GM12878 (cell line): ENCODE results near the gene PRKCB. TPM values are rescaled to one million over a fixed set of nuclear protein-coding genes. Genes with fewer than 3 reads are reported as not detected.

Source experiments
- ATAC-seq: fragments of 200-7000 bp; cut with Tn5 transposase; 3 replicates; pipeline ENCODE4 v1.9.1; 2020; ENCODE audit warnings: mild to moderate bottlenecking, moderate library complexity
- BruUV-seq: library from RNA; stranded (reverse); fragments of 400-500 nt; replicated peaks from 2 replicates; lab custom pipeline; 2021; lab: Mats Ljungman, UMichigan
- CTCF ChIA-PET: fragments of 300-600 bp; sonication (Branson Sonifier 250); formaldehyde crosslinking; extraction: SDS; loops from one replicate; lab custom pipeline; 2021; ENCODE audit warnings: inconsistent platforms; lab: Yijun Ruan, JAX
- POLR2A ChIA-PET: fragments of 350-600 bp; formaldehyde crosslinking; extraction: SDS; loops from one replicate; lab custom pipeline; 2021; ENCODE audit warnings: inconsistent platforms; lab: Charles Lee
- RAD21 ChIA-PET: fragments of 300-600 bp; sonication (Branson Sonifier 250); formaldehyde crosslinking; loops from one replicate; lab custom pipeline; 2023; ENCODE audit warnings: antibody characterized with exemption; ENCODE audit not compliant: unreplicated experiment; lab: Charles Lee
- SMC1A ChIA-PET: fragments of 300-600 bp; sonication (Branson Sonifier 250); formaldehyde crosslinking; loops from one replicate; lab custom pipeline; 2023; ENCODE audit not compliant: unreplicated experiment, uncharacterized antibody; lab: Charles Lee
- DNase-seq: peaks from one replicate; pipeline ENCODE4 v3.0.0-alpha.2; 2011; ENCODE audit warnings: low read depth, low spot score
- FAIRE-seq: peaks from 3 replicates; lab custom pipeline; 2011; peaks lifted over from hg19 to GRCh38; lab: Jason Lieb, UNC
- H2AFZ ChIP-seq: 2 replicates; pipeline ENCODE4 v1.6.0; 2011; ENCODE audit warnings: low read depth, low read length, control low read depth; ENCODE audit not compliant: control insufficient read depth
- H3K27ac ChIP-seq: 2 replicates; pipeline ENCODE4 v1.5.1; 2011; ENCODE audit warnings: control low read depth; ENCODE audit not compliant: control insufficient read depth, insufficient read depth
- H3K27me3 ChIP-seq, 2 experiments: replicated peaks in 1 of 2; 2 replicates each; pipeline versions ENCODE4 v1.6.0 to v1.6.1; 2011; ENCODE audit warnings: low read length in 1 of 2; ENCODE audit not compliant: control insufficient read depth in 2 of 2, insufficient read depth in 2 of 2
- H3K36me3 ChIP-seq, 2 experiments: 2 replicates each; pipeline ENCODE4 v1.5.1; 2011; ENCODE audit warnings: low read length in 1 of 2; ENCODE audit not compliant: control insufficient read depth in 2 of 2, insufficient read depth in 2 of 2
- H3K4me1 ChIP-seq: 2 replicates; pipeline ENCODE4 v1.6.1; 2011; ENCODE audit warnings: mild to moderate bottlenecking, low read length, moderate library complexity, mixed read lengths; ENCODE audit not compliant: control insufficient read depth, insufficient read depth
- H3K4me2 ChIP-seq: 2 replicates; pipeline ENCODE4 v1.6.0; 2011; ENCODE audit warnings: control low read depth; ENCODE audit not compliant: control insufficient read depth, insufficient read depth
- H3K4me3 ChIP-seq: fragments of 200-600 bp; sonication (generic); 2 replicates; pipeline ENCODE4 v1.5.1; 2016
- H3K79me2 ChIP-seq: 2 replicates; pipeline ENCODE4 v1.6.0; 2011; ENCODE audit warnings: low read length; ENCODE audit not compliant: control insufficient read depth, insufficient read depth
- H3K9ac ChIP-seq: 2 replicates; pipeline ENCODE4 v1.8.0; 2011; ENCODE audit warnings: low read length, control low read depth, mixed read lengths; ENCODE audit not compliant: control insufficient read depth, insufficient read depth
- H3K9me3 ChIP-seq: replicated peaks from 3 replicates; pipeline ENCODE4 v1.5.1; 2011; ENCODE audit warnings: mild to moderate bottlenecking, low read length; ENCODE audit not compliant: control insufficient read depth, insufficient read depth
- H4K20me1 ChIP-seq: 2 replicates; pipeline ENCODE4 v1.6.0; 2011; ENCODE audit not compliant: control insufficient read depth, insufficient read depth
- CHD1 ChIP-seq: IDR thresholded peaks from 2 replicates; pipeline ENCODE4 v1.6.1; 2012; ENCODE audit warnings: low read depth, low read length, improper control_type of control experiment
- FOXK2 ChIP-seq: fragments of 450-650 bp; IDR thresholded peaks from 2 replicates; pipeline ENCODE4 v1.6.1; 2017; ENCODE audit warnings: mild to moderate bottlenecking, moderate library complexity
- KDM1A ChIP-seq: fragments of 200-600 bp; sonication (generic); IDR thresholded peaks from 2 replicates; pipeline ENCODE4 v1.6.1; 2016; ENCODE audit warnings: borderline replicate concordance
- PRDM15 ChIP-seq: fragments of 450-650 bp; formaldehyde crosslinking; IDR thresholded peaks from 2 replicates; pipeline ENCODE4 v1.4.0; 2020; ENCODE audit warnings: mild to moderate bottlenecking, moderate library complexity
- RAD51 ChIP-seq: fragments of 450-650 bp; IDR thresholded peaks from 2 replicates; pipeline ENCODE4 v1.6.1; 2016; ENCODE audit warnings: moderate library complexity, mild to moderate bottlenecking, inconsistent platforms
- RUNX3 ChIP-seq: IDR thresholded peaks from 2 replicates; pipeline ENCODE4 v1.6.1; 2012; ENCODE audit warnings: low read length, inconsistent platforms
- SIN3A ChIP-seq: IDR thresholded peaks from 2 replicates; pipeline ENCODE4 v1.6.1; 2012; ENCODE audit warnings: low read depth, low read length, improper control_type of control experiment
- SIX5 ChIP-seq: IDR thresholded peaks from 2 replicates; pipeline ENCODE4 v1.6.1; 2011; ENCODE audit warnings: mild to moderate bottlenecking, low read depth, low read length, moderate library complexity; ENCODE audit not compliant: severe bottlenecking
- SRF ChIP-seq, 2 experiments: IDR thresholded peaks; 2 replicates each; pipeline ENCODE4 v1.6.1; 2011; ENCODE audit warnings: low read depth in 2 of 2, low read length in 2 of 2, mild to moderate bottlenecking in 1 of 2, moderate library complexity in 1 of 2
- TARDBP ChIP-seq: IDR thresholded peaks from 2 replicates; pipeline ENCODE4 v1.6.1; 2016; ENCODE audit warnings: borderline replicate concordance
- TCF7 ChIP-seq: IDR thresholded peaks from 2 replicates; pipeline ENCODE4 v1.6.1; 2014; ENCODE audit warnings: antibody characterized with exemption, borderline replicate concordance
- YY1 ChIP-seq: IDR thresholded peaks from 2 replicates; pipeline ENCODE4 v1.6.1; 2011; ENCODE audit warnings: low read depth, mild to moderate bottlenecking, low read length
- WGBS: methylation state at CpG from one replicate; pipeline ENCODE4 v1.1.6; 2016; ENCODE audit warnings: low lambda C conversion rate; ENCODE audit not compliant: insufficient replicate concordance, insufficient coverage; ENCODE audit errors: missing lambda C conversion rate; 5-methylcytosine and 5-hydroxymethylcytosine counted together
- in situ Hi-C: fragments of 300-500 bp; cut with MboI; formaldehyde crosslinking; loops from 9 replicates; pipeline ENCODE4 v1.14.3; 2018; ENCODE audit warnings: mixed read lengths
- intact Hi-C: fragments of 100-400 bp; cut with micrococcal nuclease; formaldehyde crosslinking; loops from one replicate; pipeline ENCODE4 v1.14.2; 2022; ENCODE audit not compliant: unreplicated experiment
- polyA plus RNA-seq, 11 experiments: library from polyadenylated mRNA; depleted of rRNA in 4 of 11; unstranded in 6 of 11; stranded (reverse) in 5 of 11; fragments of >200 nt; fragmentation: Nextera tagmentation in 4 of 11; fragmentation: Illumina TruSeq in 1 of 11; extraction: Ambion mirVana in 4 of 11; extraction: Trizol in 1 of 11; gene quantifications; 1 replicate in 1 of 11; 2 replicates in 10 of 11; pipeline versions ENCODE4 v1.2.1 to v1.2.3, GENCODE V29; 2011 to 2016; ENCODE audit warnings: inconsistent platforms in 2 of 11, missing spikeins in 2 of 11, low read depth in 1 of 11
- total RNA-seq, 4 experiments: library from RNA; depleted of rRNA in 3 of 4; stranded (reverse); fragments of >200 nt in 3 of 4; fragmentation: Illumina TruSeq in 1 of 4; extraction: Trizol in 1 of 4; gene quantifications; 2 replicates each; pipeline versions ENCODE4 v1.2.1 to v1.2.3, GENCODE V29; 2013 to 2021
- TF ChIP-seq, protein P1 (sequence below): fragments of 450-650 bp; IDR thresholded peaks from 2 replicates; pipeline ENCODE4 v1.6.1; 2016; ENCODE audit warnings: mild to moderate bottlenecking
- TF ChIP-seq, protein P2 (sequence below): IDR thresholded peaks from 2 replicates; pipeline ENCODE4 v1.6.1; 2011; ENCODE audit warnings: low read depth, mild to moderate bottlenecking, low read length, moderate library complexity, borderline replicate concordance; ENCODE audit errors: extremely low read depth

PRKCB gene
- total and polyA plus RNA-seq, 10 of the 15 experiments (the other 5 are each of a cell fraction or from before 2014, with no cell fraction given) = 21.4 to 158 (median 97.3) TPM

GRCh38 chr16:23862556-23862955 is 26.8 kb downstream of the PRKCB start (continued):
- TF ChIP-seq PRDM15 (CRISPR knock-in tag) (peak; percentile 89), SRF (IDR thresholded peaks at IDR 0.05; ENCODE audit: low read depth in 2 of 2, low read length in 2 of 2) (no peak)
- TF ChIP-seq, all 136 proteins: peak for 5

DNA sequence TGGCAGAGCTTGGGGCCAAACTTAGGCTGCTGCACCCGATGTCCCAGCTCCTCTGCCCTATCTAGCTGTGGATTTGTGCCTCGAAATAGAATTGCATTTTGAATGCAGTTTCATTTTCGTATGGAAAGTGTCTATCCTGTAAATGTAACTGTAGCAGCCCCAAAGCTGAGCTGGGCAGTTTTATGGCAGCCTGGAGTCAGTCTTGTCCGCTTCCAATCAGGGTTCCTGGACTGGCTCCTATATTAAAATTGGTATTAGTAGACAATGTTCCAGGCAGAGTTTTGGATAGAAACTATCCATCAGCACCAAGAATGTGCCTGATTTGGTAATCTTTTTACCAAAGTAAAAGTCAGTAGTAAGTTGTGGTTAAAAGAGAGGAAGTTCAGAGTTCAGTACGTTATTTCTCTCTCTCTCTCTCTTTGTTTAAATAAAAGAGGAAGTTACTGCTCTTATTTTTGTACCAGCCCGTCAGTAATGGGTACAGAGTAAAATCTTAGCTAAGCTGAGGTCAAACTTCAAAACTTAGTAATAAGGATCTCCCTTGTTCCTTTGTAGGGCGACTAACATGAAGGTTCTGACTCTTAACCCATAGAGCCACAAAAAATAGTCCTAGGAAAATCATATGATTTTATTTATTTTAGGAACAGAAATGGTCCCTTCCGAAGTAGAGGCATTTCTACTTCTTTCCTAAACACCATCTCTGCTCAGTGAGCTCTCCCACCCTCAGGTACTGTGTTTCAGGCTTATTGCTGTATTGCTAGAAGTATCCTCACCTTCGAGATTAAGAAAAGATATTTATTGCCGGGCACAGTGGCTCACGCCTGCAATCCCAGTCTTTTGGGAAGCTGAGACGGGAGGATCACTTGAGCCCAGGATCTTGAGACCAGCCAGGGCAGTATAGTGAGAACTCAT is 28.0 kb downstream of the PRKCB start:
- FAIRE-seq (peak; percentile 49), ATAC-seq (peak; percentile 85), DNase-seq (no peak)
- under 1% methylated on average over 12 of the region's 12 CpGs for WGBS
- ChIA-PET CTCF (interaction anchor here (0.8 to 11.5 kb wide), 12 partner anchors 11 to 178 kb away, joined by 3 to 134 read pairs (median 5); no protein-coding TSS in a partner anchor), SMC1A (interaction anchor here (0.6 to 27.0 kb wide), 12 partner anchors 11 to 152 kb away, joined by 3 to 468 read pairs (median 6); no protein-coding TSS in a partner anchor), POLR2A (interaction anchor here (0.6 to 6.7 kb wide), 10 partner anchors 10 to 60 kb away, joined by 3 to 79 read pairs (median 7); partner anchors contain the start of gene PRKCB), RAD21 (interaction anchor here (0.6 to 9.2 kb wide), 15 partner anchors 8 to 151 kb away, joined by 3 to 177 read pairs (median 11); partner anchors contain the start of gene PRKCB)
- intact Hi-C loops = loop anchor here (1.0 to 5.0 kb wide), 2 partner anchors 21 to 149 kb away; no protein-coding TSS in a partner anchor
- H3K27ac ChIP-seq = peak overlapping the region; percentile 98
- H3K9ac ChIP-seq = peak overlapping the region; percentile 77
- H3K9me3 ChIP-seq = no peaks in the 10 kb centered on the region
- TSS peak; percentile 12 for BruUV-seq
- in situ Hi-C loops = loop anchor here (25.0 kb wide), 1 partner anchor 1174 kb away; no protein-coding TSS in a partner anchor
- H3K4me2 ChIP-seq = peak overlapping the region; percentile 82
- H3K27me3 ChIP-seq = no peaks in the 10 kb centered on the region
- H3K36me3 ChIP-seq = peaks cover 0 to 7% of the 10 kb centered on the region in 2 experiments
- peak overlapping the region; percentile 55 for H3K4me3 ChIP-seq
- H3K4me1 ChIP-seq = peaks cover 62% of the 10 kb centered on the region
- no peak overlapping the region for H2AFZ ChIP-seq
- peaks cover 86% of the 10 kb centered on the region for H3K79me2 ChIP-seq
- no peaks in the 10 kb centered on the region for H4K20me1 ChIP-seq
- TF ChIP-seq TCF7 (no peak), SIX5 (no peak), TARDBP (no peak), RUNX3 (peak; percentile 99), YY1 (0 out of 2 replicates have a peak, but pooled peaks have one; percentile 9), SIN3A (no peak; the same call in 1 of the 2 replicates), CHD1 (0 out of 2 replicates have a peak, but pooled peaks have one; percentile 47), FOXK2 (no peak), KDM1A (no peak), RAD51 (peak; percentile 69)
- TF ChIP-seq, protein P1, sequence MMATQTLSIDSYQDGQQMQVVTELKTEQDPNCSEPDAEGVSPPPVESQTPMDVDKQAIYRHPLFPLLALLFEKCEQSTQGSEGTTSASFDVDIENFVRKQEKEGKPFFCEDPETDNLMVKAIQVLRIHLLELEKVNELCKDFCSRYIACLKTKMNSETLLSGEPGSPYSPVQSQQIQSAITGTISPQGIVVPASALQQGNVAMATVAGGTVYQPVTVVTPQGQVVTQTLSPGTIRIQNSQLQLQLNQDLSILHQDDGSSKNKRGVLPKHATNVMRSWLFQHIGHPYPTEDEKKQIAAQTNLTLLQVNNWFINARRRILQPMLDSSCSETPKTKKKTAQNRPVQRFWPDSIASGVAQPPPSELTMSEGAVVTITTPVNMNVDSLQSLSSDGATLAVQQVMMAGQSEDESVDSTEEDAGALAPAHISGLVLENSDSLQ = peak; percentile 46; the same call in 1 of the 2 replicates
- TF ChIP-seq, protein P2, sequence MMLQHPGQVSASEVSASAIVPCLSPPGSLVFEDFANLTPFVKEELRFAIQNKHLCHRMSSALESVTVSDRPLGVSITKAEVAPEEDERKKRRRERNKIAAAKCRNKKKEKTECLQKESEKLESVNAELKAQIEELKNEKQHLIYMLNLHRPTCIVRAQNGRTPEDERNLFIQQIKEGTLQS = no peak
